ENCODE measurements around the gene CCR2.
"Not testable (repeated sequence)": the region's sequence is repeated elsewhere in the genome, so short reads cannot be mapped to it uniquely, and the experiment has no call there.

CCR2 gene

DNA sequence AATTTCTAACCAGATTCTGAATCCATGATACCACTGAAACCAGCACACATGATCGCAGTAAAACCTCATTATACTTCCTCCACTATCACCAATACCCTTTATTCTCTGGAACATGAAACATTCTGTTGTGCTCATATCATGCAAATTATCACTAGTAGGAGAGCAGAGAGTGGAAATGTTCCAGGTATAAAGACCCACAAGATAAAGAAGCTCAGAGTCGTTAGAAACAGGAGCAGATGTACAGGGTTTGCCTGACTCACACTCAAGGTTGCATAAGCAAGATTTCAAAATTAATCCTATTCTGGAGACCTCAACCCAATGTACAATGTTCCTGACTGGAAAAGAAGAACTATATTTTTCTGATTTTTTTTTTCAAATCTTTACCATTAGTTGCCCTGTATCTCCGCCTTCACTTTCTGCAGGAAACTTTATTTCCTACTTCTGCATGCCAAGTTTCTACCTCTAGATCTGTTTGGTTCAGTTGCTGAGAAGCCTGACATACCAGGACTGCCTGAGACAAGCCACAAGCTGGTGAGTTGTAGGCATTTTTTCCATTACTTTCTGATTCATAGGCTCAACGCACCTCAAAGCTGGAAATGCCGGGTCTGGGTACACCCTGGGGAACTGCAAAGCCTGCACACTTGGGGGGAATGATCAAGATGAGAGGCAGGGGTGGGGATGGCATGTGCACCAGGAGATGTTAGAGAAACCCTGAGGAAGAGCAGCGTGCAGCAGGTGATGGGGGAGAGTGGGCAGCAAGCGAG is at the start of gene CCR2:
CCR2 (plus strand) TSS at position 465 of the 764 bp plus-strand sequence. CDS start 3,417 bp downstream, outside the sequence.
- DNase-seq (ENCODE audit: insufficient read length, low spot score) (no peak), FAIRE-seq (no peak)

DNA sequence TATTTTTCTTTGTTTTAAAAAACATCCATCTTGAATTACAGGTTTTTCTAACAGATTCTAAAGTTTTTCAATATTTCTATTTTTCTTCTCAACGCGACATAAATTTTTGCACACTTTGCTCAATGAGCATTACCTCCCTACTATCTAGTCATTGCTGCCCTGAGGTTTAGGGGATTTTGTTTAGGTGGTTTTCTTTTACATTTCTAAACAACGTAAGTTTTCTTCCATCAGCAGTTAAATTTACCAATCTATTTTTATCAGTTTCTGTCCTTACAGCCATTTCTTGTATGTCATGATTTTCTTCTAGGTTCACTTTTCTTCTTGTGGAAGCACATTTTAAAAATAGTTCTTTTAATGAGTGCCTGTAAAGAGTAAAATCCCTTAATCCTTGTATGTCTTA is 49.2 kb upstream of the CCR2 start:
- no peak for DNase-seq (ENCODE audit: insufficient read length, low spot score)
- no peak for FAIRE-seq

GRCh38 chr3:46312991-46313390 is 40.9 kb upstream of the CCR2 start:
- FAIRE-seq (no peak), DNase-seq (ENCODE audit: insufficient read length, low spot score) (no peak)

DNA sequence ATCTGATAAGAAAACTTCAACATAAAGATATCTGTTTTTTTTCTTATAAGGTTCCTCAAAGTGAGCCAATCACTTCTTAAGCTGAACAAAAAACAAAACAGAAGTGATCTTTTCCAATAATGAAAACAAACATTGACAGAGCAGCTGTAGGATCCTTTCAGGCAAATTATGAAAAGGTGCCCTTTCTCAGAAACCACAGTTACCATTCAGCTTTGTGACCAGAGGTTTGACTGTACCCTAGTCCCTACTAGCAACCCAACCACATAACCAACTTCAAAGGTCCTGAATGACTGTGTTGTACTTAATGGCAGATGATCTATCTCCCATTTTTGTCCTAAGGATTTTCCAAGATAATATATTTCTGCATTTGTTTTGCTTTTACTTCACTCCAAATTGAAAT is 39.4 kb upstream of the CCR2 start:
- no peak for FAIRE-seq
- no peak for DNase-seq (ENCODE audit: insufficient read length, low spot score)

- FAIRE-seq: no peak
Observed at GRCh38 chr3:46316206-46316605, 37.7 kb upstream of the CCR2 start.

DNA sequence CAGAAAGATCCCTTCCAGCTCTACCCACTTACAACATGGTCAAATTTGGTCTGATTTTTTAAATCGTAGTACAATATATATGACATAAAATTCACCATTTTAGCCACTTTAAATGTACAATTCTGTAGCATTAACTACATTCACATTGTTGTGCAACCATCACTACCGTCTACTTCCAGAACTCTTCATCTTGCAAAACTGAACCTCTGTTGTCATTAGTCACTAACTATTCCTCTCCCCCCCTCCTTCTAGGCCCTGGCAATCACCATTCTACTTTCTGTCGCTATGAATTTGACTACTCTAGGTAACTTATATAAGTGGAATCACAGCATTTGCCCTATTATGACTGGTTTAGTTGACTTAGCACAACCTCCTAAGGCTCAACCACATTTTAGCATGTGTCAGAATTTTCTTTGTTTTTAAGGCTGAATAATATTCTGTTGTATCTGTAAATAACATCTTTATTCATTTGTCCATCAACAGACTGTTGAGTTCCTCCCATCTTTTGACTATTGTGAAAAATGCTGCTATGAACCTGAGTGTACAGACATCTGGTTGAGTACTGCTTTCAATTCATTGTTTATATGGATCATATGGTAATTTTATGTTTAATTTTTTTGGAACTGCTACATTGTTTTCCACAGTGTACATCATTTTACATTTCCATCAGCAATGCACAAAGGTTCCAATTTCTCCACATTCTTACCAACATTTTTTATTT is 35.5 kb upstream of the CCR2 start:
- no peak for FAIRE-seq
- DNase-seq (ENCODE audit: insufficient read length, low spot score): no peak

More at GRCh38 chr3:46316206-46316605, 37.7 kb upstream of the CCR2 start:
- no peak for DNase-seq (ENCODE audit: insufficient read length, low spot score)

GRCh38 chr3:46321461-46322104 is 32.3 kb upstream of the CCR2 start:
- DNase-seq (ENCODE audit: insufficient read length, low spot score) (no peak), FAIRE-seq (no peak)

DNA sequence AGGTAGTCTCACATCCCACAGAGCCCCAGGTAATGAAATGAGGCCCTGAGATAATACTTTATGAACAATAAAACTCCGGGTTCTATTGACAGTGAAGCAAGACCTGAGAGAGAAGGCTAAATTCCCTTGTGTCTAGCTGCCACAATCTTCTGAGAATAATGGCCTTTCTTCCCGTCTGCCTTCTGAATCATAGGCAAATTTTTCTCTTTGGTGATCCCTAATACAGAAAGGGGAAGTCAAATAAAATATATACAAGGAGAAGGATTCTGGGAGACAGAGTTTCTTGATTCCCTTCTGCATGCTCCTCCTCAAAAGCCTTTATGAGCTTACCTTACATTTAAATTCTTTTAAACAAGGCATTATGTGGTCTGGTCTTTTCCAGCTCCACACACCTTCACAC is 29.9 kb upstream of the CCR2 start:
- no peak for FAIRE-seq
- DNase-seq (ENCODE audit: insufficient read length, low spot score): no peak

GRCh38 chr3:46325645-46326300 is 28.1 kb upstream of the CCR2 start:
- no peak for DNase-seq (ENCODE audit: insufficient read length, low spot score)
- no peak for FAIRE-seq

GRCh38 chr3:46330676-46331075 is 23.2 kb upstream of the CCR2 start:
- not testable (repeated sequence) for DNase-seq (ENCODE audit: insufficient read length, low spot score); FAIRE-seq

GRCh38 chr3:46334741-46335478 is 19.0 kb upstream of the CCR2 start:
- DNase-seq (ENCODE audit: insufficient read length, low spot score): no peak

GRCh38 chr3:46335541-46335940 is 18.4 kb upstream of the CCR2 start:
- FAIRE-seq: no peak
- DNase-seq (ENCODE audit: insufficient read length, low spot score): no peak

More at GRCh38 chr3:46334741-46335478, 19.0 kb upstream of the CCR2 start:
- no peak for FAIRE-seq

DNA sequence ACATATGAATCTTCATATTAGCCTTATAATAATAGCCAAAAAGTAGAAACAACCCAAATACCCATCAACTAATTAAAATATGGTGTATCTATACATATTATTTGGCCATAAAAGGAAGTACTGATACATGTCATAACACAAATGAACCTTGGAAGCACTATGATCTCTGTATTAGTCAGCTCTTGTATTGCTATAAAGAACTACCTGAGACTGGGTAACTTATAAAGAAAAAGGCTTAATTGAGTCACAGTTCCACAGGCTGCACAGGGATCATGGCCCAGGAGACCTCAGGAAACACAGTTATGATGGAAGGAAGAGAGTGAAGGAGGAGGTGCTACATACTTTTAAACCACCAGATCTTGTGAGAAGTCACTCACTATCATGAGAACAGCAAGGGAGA is 16.0 kb upstream of the CCR2 start:
- no peak for FAIRE-seq

DNA sequence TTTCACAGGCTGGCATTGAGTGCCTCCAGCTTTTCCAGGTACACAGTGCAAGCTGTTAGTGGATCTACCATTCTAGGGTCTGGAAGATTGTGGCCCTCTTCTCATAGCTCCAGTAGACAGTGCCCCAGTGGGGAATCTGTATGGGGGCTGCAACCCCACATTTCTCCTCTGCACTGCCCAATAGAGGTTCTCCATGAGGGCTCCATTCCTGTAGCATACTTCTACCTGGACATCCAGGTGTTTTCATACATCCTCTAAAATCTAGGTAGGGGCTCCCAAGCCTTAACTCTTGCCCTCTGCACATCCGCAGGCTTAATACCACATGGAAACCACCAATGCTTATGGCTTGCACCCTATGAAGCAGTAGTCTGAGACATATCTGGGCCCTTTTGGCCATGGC is 15.1 kb upstream of the CCR2 start:
- FAIRE-seq: no peak
- no peak for DNase-seq (ENCODE audit: insufficient read length, low spot score)

More for the DNA sequence above, 16.0 kb upstream of the CCR2 start:
- DNase-seq (ENCODE audit: insufficient read length, low spot score): no peak

- DNase-seq (ENCODE audit: insufficient read length, low spot score) (no peak), FAIRE-seq (no peak)
Observed at GRCh38 chr3:46344476-46344875, 9.4 kb upstream of the CCR2 start.

DNA sequence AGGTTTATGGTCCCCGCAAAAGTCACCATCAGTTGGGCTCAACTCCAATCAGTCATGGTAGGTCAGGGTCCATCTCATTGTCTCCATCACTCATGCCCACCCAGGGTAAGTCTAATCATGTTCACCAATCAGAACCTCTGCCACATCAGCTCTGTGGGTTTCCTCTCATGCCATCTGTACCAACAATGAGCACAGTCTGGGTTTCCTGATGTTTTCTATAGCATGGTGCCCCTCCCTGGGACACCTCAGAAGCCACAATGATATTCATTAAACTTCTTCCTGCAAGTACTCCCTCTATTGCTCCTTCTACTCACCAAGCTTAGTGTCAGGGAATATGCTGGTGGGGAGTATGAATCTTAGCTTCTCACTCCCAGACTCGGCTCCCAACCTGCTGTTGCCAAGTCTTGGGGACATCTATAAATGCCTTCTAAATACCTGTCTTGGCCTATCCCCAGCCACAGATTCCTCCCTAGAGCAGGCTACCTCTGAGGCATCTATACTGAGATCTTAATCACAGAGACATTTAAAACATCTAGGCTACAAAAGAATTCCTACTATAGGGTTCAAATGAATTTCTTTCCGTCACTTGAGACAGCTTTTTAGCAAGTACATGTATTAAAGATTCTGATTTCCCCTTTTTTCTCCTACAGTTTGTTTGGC is 5.0 kb upstream of the CCR2 start:
- FAIRE-seq: no peak
- DNase-seq (ENCODE audit: insufficient read length, low spot score): no peak

- DNase-seq (ENCODE audit: insufficient read length, low spot score) (no peak), FAIRE-seq (no peak)
Observed at GRCh38 chr3:46349484-46350261, 4.2 kb upstream of the CCR2 start.

DNA sequence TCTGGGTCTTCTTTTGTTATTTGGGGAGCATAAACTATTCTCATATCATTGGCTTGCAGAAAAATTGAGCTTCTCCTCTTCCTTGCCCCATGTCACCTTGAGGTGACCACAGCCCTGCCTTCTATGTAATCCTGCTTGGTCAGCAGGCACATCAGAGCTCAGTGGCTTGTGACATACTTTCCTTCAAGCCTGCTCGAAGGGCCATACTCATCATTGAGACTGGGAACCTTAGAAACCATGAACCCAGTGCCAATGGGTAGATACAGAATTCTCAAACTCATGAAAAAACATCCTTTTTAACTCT is 3.7 kb upstream of the CCR2 start:
- DNase-seq (ENCODE audit: insufficient read length, low spot score) (no peak), FAIRE-seq (no peak)

- DNase-seq (ENCODE audit: insufficient read length, low spot score) (no peak), FAIRE-seq (no peak)
Observed at GRCh38 chr3:46351646-46352045, 2.3 kb upstream of the CCR2 start.

Measured in HTR-8/SVneo (cell line).